HEK293T (cell line): Measurements from ENCODE around the gene GTF2B.

Experiments used
- ARNT ChIP-seq: fragments of 450-650 bp; IDR thresholded peaks from 2 replicates; pipeline ENCODE4 v1.6.1; 2017; ENCODE audit warnings: mild to moderate bottlenecking
- BHLHE40 ChIP-seq: fragments of 450-650 bp; IDR thresholded peaks from 2 replicates; pipeline ENCODE4 v1.6.1; 2016; ENCODE audit warnings: mild to moderate bottlenecking, moderate library complexity, borderline replicate concordance
- CTBP1 ChIP-seq: fragments of 450-650 bp; IDR thresholded peaks from 2 replicates; pipeline ENCODE4 v1.6.1; 2016; ENCODE audit warnings: borderline replicate concordance
- ELF4 ChIP-seq: fragments of 450-650 bp; IDR thresholded peaks from 2 replicates; pipeline ENCODE4 v1.6.1; 2017; ENCODE audit warnings: antibody characterized with exemption
- FOXA1 ChIP-seq: fragments of 450-650 bp; IDR thresholded peaks from 2 replicates; pipeline ENCODE4 v1.6.1; 2016; ENCODE audit warnings: mild to moderate bottlenecking
- FOXM1 ChIP-seq: fragments of 450-650 bp; IDR thresholded peaks from 2 replicates; pipeline ENCODE4 v1.6.1; 2017; ENCODE audit warnings: mild to moderate bottlenecking, borderline replicate concordance
- L3MBTL2 ChIP-seq: fragments of 450-650 bp; conservative IDR thresholded peaks from 2 replicates; pipeline ENCODE4 v1.6.1; 2016; ENCODE audit warnings: mild to moderate bottlenecking
- PKNOX1 ChIP-seq: fragments of 450-650 bp; IDR thresholded peaks from 2 replicates; pipeline ENCODE4 v1.6.1; 2016
- SP1 ChIP-seq: fragments of 450-650 bp; IDR thresholded peaks from 2 replicates; pipeline ENCODE4 v1.6.1; 2017
- SUZ12 ChIP-seq: fragments of 450-650 bp; IDR thresholded peaks from 2 replicates; pipeline ENCODE4 v1.6.1; 2016; ENCODE audit warnings: mild to moderate bottlenecking
- ZNF384 ChIP-seq: fragments of 450-650 bp; IDR thresholded peaks from 2 replicates; pipeline ENCODE4 v1.6.1; 2016

- TF ChIP-seq ELF4: no peak
- no peak for TF ChIP-seq FOXM1
- no peak for TF ChIP-seq SUZ12
- no peak for TF ChIP-seq PKNOX1
- no peak for TF ChIP-seq SP1
- no peak for TF ChIP-seq CTBP1
- TF ChIP-seq FOXA1: no peak
- no peak for TF ChIP-seq L3MBTL2
- no peak for TF ChIP-seq BHLHE40
- no peak for TF ChIP-seq ARNT
- no peak for TF ChIP-seq ZNF384
Observed at GRCh38 chr1:88900883-88901282, 9.5 kb upstream of the GTF2B start.
